ENCODE data around the gene RELN.
"Not testable (repeated sequence)": the region's sequence is repeated elsewhere in the genome, so short reads cannot be mapped to it uniquely, and the experiment has no call there.

The RELN gene

DNA sequence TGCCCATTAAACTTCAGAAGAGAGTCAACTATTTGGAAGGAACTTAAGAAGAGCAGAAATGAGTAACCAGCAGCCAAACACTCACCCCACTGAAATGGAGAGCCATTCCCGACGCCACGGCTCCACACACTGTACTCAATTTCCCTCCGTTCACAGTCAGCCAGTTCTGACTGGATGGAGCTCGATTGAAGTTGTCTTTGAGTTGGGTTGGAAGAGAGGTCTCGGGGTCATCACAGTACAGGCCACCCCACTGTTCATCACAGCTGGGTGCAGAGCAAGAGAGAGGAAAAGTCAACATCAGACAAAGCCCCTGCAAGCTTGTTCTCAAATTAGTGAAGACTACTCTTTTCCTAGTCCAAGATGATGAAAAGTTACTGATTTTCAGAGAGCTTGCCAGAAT lies 467.5 kb downstream of the RELN start:
- no peak overlapping the region for H3K27ac ChIP-seq (ENCODE audit: low read depth in 2 of 2, low read length in 2 of 2)
- no peaks in the 10 kb centered on the region for H3K27me3 ChIP-seq (ENCODE audit: control insufficient read depth in 2 of 2, insufficient read depth in 2 of 2, low read length in 2 of 2)
- H3K4me3 ChIP-seq (ENCODE audit: low read length in 2 of 2): no peak overlapping the region
- no peaks in the 10 kb centered on the region for H3K9me3 ChIP-seq (ENCODE audit: control insufficient read depth in 2 of 2, low read length in 2 of 2)
- no peaks in the 10 kb centered on the region for H3K36me3 ChIP-seq (ENCODE audit: control insufficient read depth in 2 of 2, insufficient read depth in 2 of 2, low read length in 2 of 2)
- H3K9ac ChIP-seq (ENCODE audit: low read depth in 1 of 2, low read length in 2 of 2): no peak overlapping the region
- H3K4me1 ChIP-seq (ENCODE audit: control insufficient read depth in 2 of 2, insufficient read depth in 2 of 2, low read length in 2 of 2): no peaks in the 10 kb centered on the region

DNA sequence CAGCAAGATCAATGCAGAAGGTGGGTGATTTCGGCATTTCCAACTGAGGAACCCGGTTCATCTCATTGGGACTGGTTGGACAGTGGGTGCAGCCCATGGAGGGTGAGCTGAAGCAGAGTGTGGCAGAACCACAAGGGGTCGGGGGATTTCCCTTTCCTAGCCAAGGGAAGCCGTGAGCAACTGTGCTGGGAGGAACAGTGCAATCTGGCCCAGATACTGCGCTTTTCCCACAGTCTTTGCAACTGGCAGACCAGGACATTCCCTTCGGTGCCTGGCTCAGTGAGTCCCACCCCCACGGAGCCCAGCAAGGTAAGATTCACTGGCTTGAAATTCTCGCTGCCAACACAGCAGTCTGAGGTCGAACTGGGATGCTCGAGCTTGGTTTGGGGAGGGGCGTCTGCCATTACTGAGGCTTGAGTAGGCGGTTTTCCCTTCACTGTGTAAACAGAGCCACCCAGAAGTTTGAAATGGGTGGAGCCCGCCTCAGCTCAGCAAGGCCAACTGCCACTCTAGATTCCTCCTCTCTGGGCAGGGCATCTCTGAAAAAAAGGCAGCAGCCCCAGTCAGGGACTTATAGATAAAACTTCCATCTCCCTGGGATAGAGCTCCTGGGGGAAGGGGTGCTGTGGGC lies 484.8 kb downstream of the RELN start:
- no peak overlapping the region for H3K27ac ChIP-seq (ENCODE audit: low read depth in 2 of 2, low read length in 2 of 2)
- no peaks in the 10 kb centered on the region for H3K9me3 ChIP-seq (ENCODE audit: control insufficient read depth in 2 of 2, low read length in 2 of 2)
- H3K27me3 ChIP-seq (ENCODE audit: control insufficient read depth in 2 of 2, insufficient read depth in 2 of 2, low read length in 2 of 2): no peaks in the 10 kb centered on the region
- no peak overlapping the region for H3K4me3 ChIP-seq (ENCODE audit: low read length in 2 of 2)
- no peaks in the 10 kb centered on the region for H3K4me1 ChIP-seq (ENCODE audit: control insufficient read depth in 2 of 2, insufficient read depth in 2 of 2, low read length in 2 of 2)
- no peaks in the 10 kb centered on the region for H3K36me3 ChIP-seq (ENCODE audit: control insufficient read depth in 2 of 2, insufficient read depth in 2 of 2, low read length in 2 of 2)
- no peak overlapping the region for H3K9ac ChIP-seq (ENCODE audit: low read depth in 1 of 2, low read length in 2 of 2)

- Histone ChIP-seq H3K9me3 (ENCODE audit: control insufficient read depth in 2 of 2, low read length in 2 of 2) (no peaks in the 10 kb centered on the region), H3K27me3 (ENCODE audit: control insufficient read depth in 2 of 2, insufficient read depth in 2 of 2, low read length in 2 of 2) (no peaks in the 10 kb centered on the region), H3K4me1 (ENCODE audit: control insufficient read depth in 2 of 2, insufficient read depth in 2 of 2, low read length in 2 of 2) (no peaks in the 10 kb centered on the region), H3K36me3 (ENCODE audit: control insufficient read depth in 2 of 2, insufficient read depth in 2 of 2, low read length in 2 of 2) (no peaks in the 10 kb centered on the region), H3K4me3 (ENCODE audit: low read length in 2 of 2) (no peak overlapping the region), H3K27ac (ENCODE audit: low read depth in 2 of 2, low read length in 2 of 2) (no peak overlapping the region), H3K9ac (ENCODE audit: low read depth in 1 of 2, low read length in 2 of 2) (no peak overlapping the region)
These were observed 488.3 kb downstream of the RELN start for GRCh38 chr7:103501206-103501605.

DNA sequence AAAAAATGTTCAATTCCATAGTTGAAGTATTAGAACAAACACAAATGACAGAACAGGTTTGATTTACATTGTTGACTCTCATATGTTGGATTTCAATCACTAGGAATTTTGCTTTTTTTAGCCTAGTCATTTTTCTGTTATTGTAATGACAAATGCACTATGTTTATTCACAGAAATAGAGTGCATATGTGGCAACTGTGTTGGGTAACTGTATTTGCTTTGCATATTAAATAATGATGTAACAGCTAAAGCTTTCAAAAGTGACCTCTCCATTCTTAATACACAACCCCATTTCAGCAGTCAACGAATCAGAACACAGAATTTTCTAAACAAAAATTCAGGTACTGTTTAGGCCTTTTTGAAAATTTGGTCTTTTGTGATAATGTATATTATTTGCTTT lies 489.5 kb downstream of the RELN start:
- Histone ChIP-seq H3K27ac (ENCODE audit: low read depth in 2 of 2, low read length in 2 of 2) (no peak overlapping the region), H3K4me3 (ENCODE audit: low read length in 2 of 2) (no peak overlapping the region), H3K4me1 (ENCODE audit: control insufficient read depth in 2 of 2, insufficient read depth in 2 of 2, low read length in 2 of 2) (no peaks in the 10 kb centered on the region), H3K27me3 (ENCODE audit: control insufficient read depth in 2 of 2, insufficient read depth in 2 of 2, low read length in 2 of 2) (no peaks in the 10 kb centered on the region), H3K36me3 (ENCODE audit: control insufficient read depth in 2 of 2, insufficient read depth in 2 of 2, low read length in 2 of 2) (no peaks in the 10 kb centered on the region), H3K9ac (ENCODE audit: low read depth in 1 of 2, low read length in 2 of 2) (no peak overlapping the region), H3K9me3 (ENCODE audit: control insufficient read depth in 2 of 2, low read length in 2 of 2) (no peaks in the 10 kb centered on the region)

DNA sequence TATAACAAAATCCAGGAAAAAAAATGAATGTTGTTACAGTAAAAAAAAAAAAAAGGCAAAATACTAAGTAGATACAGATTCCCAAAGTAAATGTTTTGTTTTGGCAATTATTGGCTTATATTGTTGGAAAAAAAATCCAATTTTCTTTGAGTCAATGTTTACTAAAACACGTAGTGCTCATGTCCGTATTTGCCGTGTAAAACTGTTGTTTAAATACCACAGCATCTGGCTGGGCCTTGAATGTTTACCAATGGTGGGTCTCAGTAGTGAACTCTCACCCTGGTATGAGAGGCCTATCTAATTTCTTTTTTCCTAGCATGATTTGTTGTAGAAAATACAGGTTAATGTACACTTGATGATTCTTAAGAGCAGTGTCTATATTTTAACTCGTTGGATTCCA lies 502.0 kb downstream of the RELN start:
- H3K4me1 ChIP-seq (ENCODE audit: control insufficient read depth in 2 of 2, insufficient read depth in 2 of 2, low read length in 2 of 2): no peaks in the 10 kb centered on the region
- H3K36me3 ChIP-seq (ENCODE audit: control insufficient read depth in 2 of 2, insufficient read depth in 2 of 2, low read length in 2 of 2): no peaks in the 10 kb centered on the region
- no peak overlapping the region for H3K9ac ChIP-seq (ENCODE audit: low read depth in 1 of 2, low read length in 2 of 2)
- no peak overlapping the region for H3K4me3 ChIP-seq (ENCODE audit: low read length in 2 of 2)
- H3K27ac ChIP-seq (ENCODE audit: low read depth in 2 of 2, low read length in 2 of 2): no peak overlapping the region
- H3K9me3 ChIP-seq (ENCODE audit: control insufficient read depth in 2 of 2, low read length in 2 of 2): no peaks in the 10 kb centered on the region
- H3K27me3 ChIP-seq (ENCODE audit: control insufficient read depth in 2 of 2, insufficient read depth in 2 of 2, low read length in 2 of 2): no peaks in the 10 kb centered on the region

DNA sequence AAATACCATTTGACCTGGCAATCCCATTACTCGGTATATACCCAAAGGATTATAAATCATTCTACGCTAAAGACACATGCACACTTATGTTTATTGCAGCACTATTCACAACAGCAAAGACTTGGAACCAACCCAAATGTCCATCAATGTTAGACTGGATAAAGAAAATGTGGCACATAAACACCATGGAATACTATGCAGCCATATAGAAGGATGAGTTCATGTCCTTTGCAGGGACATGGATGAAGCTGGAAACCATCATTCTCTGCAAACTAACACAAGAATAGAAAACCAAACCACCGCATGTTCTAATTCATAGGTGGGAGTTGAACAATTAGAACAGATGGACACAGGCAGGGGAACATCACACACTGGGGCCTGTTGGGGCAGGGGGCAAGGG lies 502.6 kb downstream of the RELN start:
- not testable (repeated sequence) for H3K36me3 ChIP-seq (ENCODE audit: control insufficient read depth in 2 of 2, insufficient read depth in 2 of 2, low read length in 2 of 2); H3K9me3 ChIP-seq (ENCODE audit: control insufficient read depth in 2 of 2, low read length in 2 of 2); H3K27ac ChIP-seq (ENCODE audit: low read depth in 2 of 2, low read length in 2 of 2); H3K4me1 ChIP-seq (ENCODE audit: control insufficient read depth in 2 of 2, insufficient read depth in 2 of 2, low read length in 2 of 2); H3K9ac ChIP-seq (ENCODE audit: low read depth in 1 of 2, low read length in 2 of 2); H3K4me3 ChIP-seq (ENCODE audit: low read length in 2 of 2); H3K27me3 ChIP-seq (ENCODE audit: control insufficient read depth in 2 of 2, insufficient read depth in 2 of 2, low read length in 2 of 2)

- no peak overlapping the region for H3K9ac ChIP-seq (ENCODE audit: low read depth in 1 of 2, low read length in 2 of 2)
- no peak overlapping the region for H3K27ac ChIP-seq (ENCODE audit: low read depth in 2 of 2, low read length in 2 of 2)
- H3K36me3 ChIP-seq (ENCODE audit: control insufficient read depth in 2 of 2, insufficient read depth in 2 of 2, low read length in 2 of 2): no peaks in the 10 kb centered on the region
- H3K4me1 ChIP-seq (ENCODE audit: control insufficient read depth in 2 of 2, insufficient read depth in 2 of 2, low read length in 2 of 2): no peaks in the 10 kb centered on the region
- no peaks in the 10 kb centered on the region for H3K27me3 ChIP-seq (ENCODE audit: control insufficient read depth in 2 of 2, insufficient read depth in 2 of 2, low read length in 2 of 2)
- H3K4me3 ChIP-seq (ENCODE audit: low read length in 2 of 2): no peak overlapping the region
- no peaks in the 10 kb centered on the region for H3K9me3 ChIP-seq (ENCODE audit: control insufficient read depth in 2 of 2, low read length in 2 of 2)
These were observed 508.7 kb downstream of the RELN start for GRCh38 chr7:103480771-103481170.

DNA sequence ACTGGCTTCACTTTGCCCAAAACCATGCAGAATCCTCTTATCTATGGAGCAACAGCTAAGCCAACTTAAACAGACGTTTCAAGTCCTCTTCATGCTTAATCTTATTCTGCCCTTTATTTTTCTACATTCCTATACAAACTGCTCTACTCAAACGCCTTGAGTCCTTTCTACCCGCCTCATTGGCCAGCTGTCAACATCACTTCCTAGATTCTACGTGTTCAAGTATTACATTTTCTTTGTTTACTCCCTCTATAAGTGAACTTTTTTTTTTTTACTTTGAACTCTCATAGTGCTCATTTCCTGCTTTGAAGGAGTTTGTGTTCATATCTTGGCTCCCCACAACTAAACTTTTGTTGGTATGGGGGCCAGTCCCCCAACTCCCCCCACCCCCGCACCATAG lies 514.5 kb downstream of the RELN start:
- Histone ChIP-seq H3K27ac (ENCODE audit: low read depth in 2 of 2, low read length in 2 of 2) (no peak overlapping the region), H3K4me3 (ENCODE audit: low read length in 2 of 2) (no peak overlapping the region), H3K27me3 (ENCODE audit: control insufficient read depth in 2 of 2, insufficient read depth in 2 of 2, low read length in 2 of 2) (no peaks in the 10 kb centered on the region), H3K9ac (ENCODE audit: low read depth in 1 of 2, low read length in 2 of 2) (no peak overlapping the region), H3K36me3 (ENCODE audit: control insufficient read depth in 2 of 2, insufficient read depth in 2 of 2, low read length in 2 of 2) (no peaks in the 10 kb centered on the region), H3K4me1 (ENCODE audit: control insufficient read depth in 2 of 2, insufficient read depth in 2 of 2, low read length in 2 of 2) (no peaks in the 10 kb centered on the region), H3K9me3 (ENCODE audit: control insufficient read depth in 2 of 2, low read length in 2 of 2) (no peaks in the 10 kb centered on the region)

DNA sequence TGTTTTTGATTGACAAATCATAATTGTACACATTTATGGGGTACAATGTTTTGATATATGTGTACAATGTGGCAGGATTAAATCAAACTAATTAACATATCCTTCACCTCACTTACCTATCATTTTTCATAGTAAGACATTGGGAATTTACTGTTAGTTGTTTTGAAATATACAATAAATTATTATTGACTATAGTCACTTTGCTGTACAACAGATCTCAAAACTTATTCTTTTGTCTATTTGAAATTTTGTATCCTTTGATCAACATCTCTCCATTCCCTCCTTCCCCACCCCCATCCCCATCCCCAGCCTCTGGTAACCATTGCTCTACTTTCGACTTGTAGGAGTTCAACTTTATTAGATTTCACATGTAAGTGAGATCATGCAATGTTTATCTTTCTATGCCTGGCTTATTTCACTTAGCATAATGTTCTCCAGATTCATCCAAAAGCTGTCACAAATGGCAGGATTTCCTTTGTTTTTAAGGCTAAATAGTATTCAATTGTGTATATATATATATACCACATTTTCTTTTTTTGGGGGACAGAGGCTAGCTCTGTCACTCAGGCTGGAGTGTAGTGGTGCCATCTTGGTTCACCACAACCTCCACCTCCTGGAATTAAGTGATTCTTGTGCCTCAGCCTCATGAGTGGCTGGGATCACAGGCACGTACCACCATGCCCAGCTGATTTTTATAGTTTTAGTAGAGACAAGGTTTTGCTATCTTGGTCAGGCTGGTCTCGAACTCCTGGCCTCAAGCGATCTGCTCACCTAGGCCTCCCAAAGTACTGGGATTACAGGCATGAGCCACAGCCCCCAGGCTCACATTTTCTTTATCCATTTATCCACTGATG lies 520.1 kb downstream of the RELN start:
- Histone ChIP-seq H3K36me3 (ENCODE audit: control insufficient read depth in 2 of 2, insufficient read depth in 2 of 2, low read length in 2 of 2) (no peaks in the 10 kb centered on the region), H3K27me3 (ENCODE audit: control insufficient read depth in 2 of 2, insufficient read depth in 2 of 2, low read length in 2 of 2) (no peaks in the 10 kb centered on the region), H3K4me3 (ENCODE audit: low read length in 2 of 2) (no peak overlapping the region), H3K9ac (ENCODE audit: low read depth in 1 of 2, low read length in 2 of 2) (no peak overlapping the region), H3K9me3 (ENCODE audit: control insufficient read depth in 2 of 2, low read length in 2 of 2) (no peaks in the 10 kb centered on the region), H3K4me1 (ENCODE audit: control insufficient read depth in 2 of 2, insufficient read depth in 2 of 2, low read length in 2 of 2) (no peaks in the 10 kb centered on the region), H3K27ac (ENCODE audit: low read depth in 2 of 2, low read length in 2 of 2) (no peak overlapping the region)

- no peak overlapping the region for H3K27ac ChIP-seq (ENCODE audit: low read depth in 2 of 2, low read length in 2 of 2)
- no peaks in the 10 kb centered on the region for H3K9me3 ChIP-seq (ENCODE audit: control insufficient read depth in 2 of 2, low read length in 2 of 2)
- H3K36me3 ChIP-seq (ENCODE audit: control insufficient read depth in 2 of 2, insufficient read depth in 2 of 2, low read length in 2 of 2): no peaks in the 10 kb centered on the region
- H3K4me3 ChIP-seq (ENCODE audit: low read length in 2 of 2): no peak overlapping the region
- H3K27me3 ChIP-seq (ENCODE audit: control insufficient read depth in 2 of 2, insufficient read depth in 2 of 2, low read length in 2 of 2): no peaks in the 10 kb centered on the region
- H3K9ac ChIP-seq (ENCODE audit: low read depth in 1 of 2, low read length in 2 of 2): no peak overlapping the region
- H3K4me1 ChIP-seq (ENCODE audit: control insufficient read depth in 2 of 2, insufficient read depth in 2 of 2, low read length in 2 of 2): no peaks in the 10 kb centered on the region
These were observed 522.6 kb downstream of the RELN start for GRCh38 chr7:103466814-103467213.

Data from mucosa of rectum (tissue), 2 donors.